Subcutaneous abdominal adipose tissue (tissue), 5 donors: ENCODE data around the gene CYRIA.
A peak's percentile ranks its signal among the peaks of the same experiment; 100 is the strongest.

ENCODE experiments used
- H3K27ac ChIP-seq: one replicate; pipeline ENCODE4 v1.7.0; 2013; ENCODE audit warnings: low read depth, mild to moderate bottlenecking, inconsistent platforms, low read length, moderate library complexity
- H3K27me3 ChIP-seq, 5 donors: one replicate each; pipeline ENCODE4 v1.7.0; 2013; ENCODE audit warnings: low read length in 5 of 5, inconsistent platforms in 1 of 5; ENCODE audit not compliant: control insufficient read depth in 5 of 5, insufficient read depth in 4 of 5
- H3K36me3 ChIP-seq, 5 donors: one replicate each; pipeline ENCODE4 v1.7.0; 2013; ENCODE audit warnings: low read length in 5 of 5; ENCODE audit not compliant: control insufficient read depth in 5 of 5, insufficient read depth in 5 of 5
- H3K4me1 ChIP-seq, 5 donors: one replicate each; pipeline ENCODE4 v1.7.0; 2013; ENCODE audit warnings: low read length in 5 of 5, mild to moderate bottlenecking in 3 of 5, moderate library complexity in 1 of 5; ENCODE audit not compliant: control insufficient read depth in 5 of 5, insufficient read depth in 5 of 5
- H3K4me3 ChIP-seq, 5 donors: one replicate each; pipeline ENCODE4 v1.7.0; 2013; ENCODE audit warnings: low read length in 5 of 5, low read depth in 1 of 5
- H3K9ac ChIP-seq, 5 donors: one replicate each; pipeline ENCODE4 v1.7.0; 2013; ENCODE audit warnings: low read length in 5 of 5, mild to moderate bottlenecking in 4 of 5, moderate library complexity in 3 of 5
- H3K9me3 ChIP-seq, 5 donors: one replicate each; pipeline ENCODE4 v1.7.0; 2013; ENCODE audit warnings: low read length in 5 of 5; ENCODE audit not compliant: control insufficient read depth in 5 of 5
- donor health status: healthy.
- donor health status: healthy.
- donor health status: healthy.
- donor health status: healthy.
- donor health status: healthy.

CYRIA gene

GRCh38 chr2:16623564-16624435 is 41.8 kb downstream of the CYRIA start:
- Histone ChIP-seq H3K27ac (peak overlapping the region; percentile 73), H3K4me3 (peak overlapping the region in 1 of 5 donors; percentile 4), H3K36me3 (peaks cover 24 to 41% (median 26%) of the 10 kb centered on the region in 5 donors), H3K9ac (peak overlapping the region in 1 of 5 donors; percentile 32), H3K27me3 (no peaks in the 10 kb centered on the region), H3K9me3 (no peaks in the 10 kb centered on the region), H3K4me1 (peaks cover 16 to 80% (median 70%) of the 10 kb centered on the region in 5 donors)

GRCh38 chr2:16623031-16623430 is 42.6 kb downstream of the CYRIA start:
- Histone ChIP-seq H3K4me1 (peaks cover 16 to 80% (median 67%) of the 10 kb centered on the region in 5 donors), H3K27me3 (no peaks in the 10 kb centered on the region), H3K9me3 (no peaks in the 10 kb centered on the region), H3K27ac (no peak overlapping the region), H3K9ac (no peak overlapping the region), H3K36me3 (peaks cover 26 to 49% (median 31%) of the 10 kb centered on the region in 5 donors), H3K4me3 (no peak overlapping the region)

- peaks cover 26 to 50% (median 31%) of the 10 kb centered on the region in 5 donors for H3K36me3 ChIP-seq
- no peaks in the 10 kb centered on the region for H3K9me3 ChIP-seq
- H3K4me1 ChIP-seq: peaks cover 16 to 80% (median 67%) of the 10 kb centered on the region in 5 donors
- H3K27me3 ChIP-seq: no peaks in the 10 kb centered on the region
- no peak overlapping the region for H3K4me3 ChIP-seq
- no peak overlapping the region for H3K9ac ChIP-seq
- peak overlapping the region; percentile 46 for H3K27ac ChIP-seq
These were observed 43.1 kb downstream of the CYRIA start for GRCh38 chr2:16622399-16622968.

- Histone ChIP-seq H3K4me3 (no peak overlapping the region), H3K9ac (no peak overlapping the region), H3K9me3 (no peaks in the 10 kb centered on the region), H3K4me1 (peaks cover 13 to 80% (median 60%) of the 10 kb centered on the region in 5 donors), H3K27ac (peak overlapping the region; percentile 46), H3K27me3 (no peaks in the 10 kb centered on the region), H3K36me3 (peaks cover 29 to 52% (median 35%) of the 10 kb centered on the region in 5 donors)
These were observed 44.3 kb downstream of the CYRIA start for GRCh38 chr2:16621316-16621715.

- Histone ChIP-seq H3K4me3 (no peak overlapping the region), H3K27me3 (no peaks in the 10 kb centered on the region), H3K27ac (no peak overlapping the region), H3K4me1 (peaks cover 15 to 80% (median 56%) of the 10 kb centered on the region in 5 donors), H3K9ac (no peak overlapping the region), H3K36me3 (peaks cover 29 to 56% (median 35%) of the 10 kb centered on the region in 5 donors), H3K9me3 (no peaks in the 10 kb centered on the region)
These were observed 45.0 kb downstream of the CYRIA start for GRCh38 chr2:16620590-16620989.

GRCh38 chr2:16619576-16620245 is 45.9 kb downstream of the CYRIA start:
- Histone ChIP-seq H3K27me3 (no peaks in the 10 kb centered on the region), H3K9me3 (no peaks in the 10 kb centered on the region), H3K9ac (no peak overlapping the region), H3K4me3 (no peak overlapping the region), H3K36me3 (peaks cover 29 to 56% (median 35%) of the 10 kb centered on the region in 5 donors), H3K4me1 (peaks cover 11 to 80% (median 54%) of the 10 kb centered on the region in 5 donors), H3K27ac (no peak overlapping the region)

GRCh38 chr2:16617282-16618266 is 48.1 kb downstream of the CYRIA start:
- H3K36me3 ChIP-seq: peaks cover 22 to 50% (median 28%) of the 10 kb centered on the region in 5 donors
- no peak overlapping the region for H3K9ac ChIP-seq
- H3K4me3 ChIP-seq: no peak overlapping the region
- no peak overlapping the region for H3K27ac ChIP-seq
- H3K9me3 ChIP-seq: no peaks in the 10 kb centered on the region
- H3K27me3 ChIP-seq: no peaks in the 10 kb centered on the region
- H3K4me1 ChIP-seq: peaks cover 7 to 77% (median 48%) of the 10 kb centered on the region in 5 donors
